AG09309 (cell line): ENCODE measurements around the gene AP5B1.
"Not testable (repeated sequence)": the region's sequence is repeated elsewhere in the genome, so short reads cannot be mapped to it uniquely, and the experiment has no call there.

Source experiments
- DNase-seq: peaks from one replicate; pipeline ENCODE4 v3.0.0-alpha.2; 2010; ENCODE audit warnings: low read depth
- H3K4me3 ChIP-seq: 2 replicates; pipeline ENCODE4 v1.5.1; 2011; ENCODE audit warnings: mild to moderate bottlenecking, low read depth, low read length, moderate library complexity; ENCODE audit not compliant: control insufficient read depth
- CTCF ChIP-seq: IDR thresholded peaks from 2 replicates; pipeline ENCODE4 v1.5.1; 2011; ENCODE audit warnings: mild to moderate bottlenecking, low read depth, low read length, inconsistent platforms; ENCODE audit not compliant: insufficient read depth, control insufficient read depth; ENCODE audit errors: missing control alignments

Gene AP5B1

GRCh38 chr11:65741185-65741584 lies 39.6 kb downstream of the AP5B1 start:
- TF ChIP-seq CTCF = no peak
- DNase-seq = no peak
- H3K4me3 ChIP-seq = no peak overlapping the region

- TF ChIP-seq CTCF = no peak
- H3K4me3 ChIP-seq = no peak overlapping the region
- DNase-seq = no peak
These were observed 41.8 kb downstream of the AP5B1 start for GRCh38 chr11:65739022-65739421.

GRCh38 chr11:65736810-65737209 lies 44.0 kb downstream of the AP5B1 start:
- TF ChIP-seq CTCF = no peak
- no peak for DNase-seq
- H3K4me3 ChIP-seq = no peak overlapping the region

- not testable (repeated sequence) for H3K4me3 ChIP-seq, DNase-seq
These were observed 45.7 kb downstream of the AP5B1 start for GRCh38 chr11:65735111-65735510.

GRCh38 chr11:65730461-65730860 lies 50.3 kb downstream of the AP5B1 start:
- TF ChIP-seq CTCF = no peak
- DNase-seq = no peak

GRCh38 chr11:65727865-65728264 lies 52.9 kb downstream of the AP5B1 start:
- no peak overlapping the region for H3K4me3 ChIP-seq
- no peak for TF ChIP-seq CTCF
- no peak for DNase-seq

More at GRCh38 chr11:65730461-65730860, 50.3 kb downstream of the AP5B1 start:
- H3K4me3 ChIP-seq = no peak overlapping the region

GRCh38 chr11:65726660-65727059 lies 54.1 kb downstream of the AP5B1 start:
- no peak overlapping the region for H3K4me3 ChIP-seq
- TF ChIP-seq CTCF = peak; percentile 8
- no peak for DNase-seq
